Esophagus squamous epithelium (tissue), 4 donors: ENCODE measurements around the gene WDR38.

Source experiments
- CTCF ChIP-seq, 6 experiments: fragments of 450-650 bp in 4 of 6; fragments of 200-600 bp in 2 of 6; sonication (generic) in 2 of 6; IDR thresholded peaks; one replicate each; pipeline ENCODE4 v1.5.1; 2016 to 2019; ENCODE audit warnings: antibody characterized with exemption in 6 of 6, mild to moderate bottlenecking in 4 of 6, moderate library complexity in 4 of 6
- POLR2A ChIP-seq, 4 donors: fragments of 450-650 bp; IDR thresholded peaks; one replicate each; pipeline ENCODE4 v1.6.1; 2017; ENCODE audit warnings: antibody characterized with exemption in 4 of 4, mild to moderate bottlenecking in 4 of 4, moderate library complexity in 3 of 4

- TF ChIP-seq CTCF (IDR thresholded peaks at IDR 0.05) (no peak), POLR2A (IDR thresholded peaks at IDR 0.05) (no peak)
Observed at GRCh38 chr9:124873664-124874063, 20.4 kb downstream of the WDR38 start.
